GM18870 (cell line): ENCODE results near the gene FBXO7.

Experiments
- ATAC-seq: cut with Tn5 transposase; IDR thresholded peaks from one replicate; pipeline ENCODE4 v1.9.1; 2021; ENCODE audit warnings: moderate library complexity; ENCODE audit not compliant: unreplicated experiment

FBXO7 gene

DNA sequence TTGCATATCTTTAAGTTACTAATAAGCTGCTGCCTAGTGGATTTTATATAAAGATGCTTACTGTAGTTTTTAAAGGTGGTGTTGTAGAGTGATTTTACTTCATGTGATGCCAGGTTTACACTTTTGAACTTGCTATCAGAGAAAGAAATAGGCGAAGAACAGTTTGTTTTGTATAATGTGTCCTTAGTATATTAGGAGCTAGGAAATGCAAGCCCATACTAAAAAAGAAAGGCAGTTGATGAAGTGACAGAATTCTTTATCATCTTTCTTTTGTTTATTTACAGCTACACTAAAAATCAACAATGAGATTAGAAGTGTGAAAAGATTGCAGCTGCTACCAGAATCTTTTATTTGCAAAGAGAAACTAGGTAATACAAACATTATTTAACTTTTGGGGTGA is 12.8 kb downstream of the FBXO7 start:
- no peak for ATAC-seq

DNA sequence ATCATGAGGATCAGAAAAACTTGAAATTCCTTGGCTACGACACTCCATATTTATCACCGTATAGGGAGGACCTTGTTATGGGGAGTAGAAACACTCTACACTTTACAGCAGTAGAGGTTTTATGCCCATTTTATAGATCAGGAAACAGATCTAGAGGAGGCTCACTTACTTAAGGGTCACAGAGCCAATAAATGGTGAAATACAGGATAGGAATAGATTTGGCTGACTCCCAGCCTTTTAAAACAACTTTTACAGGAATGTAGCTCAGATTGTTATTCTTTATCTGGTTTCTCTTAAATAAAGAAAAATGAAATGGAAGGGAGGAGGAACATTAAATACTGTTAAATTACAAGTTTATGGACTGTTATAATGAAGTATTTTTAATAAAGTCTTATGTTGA is 14.8 kb downstream of the FBXO7 start:
- ATAC-seq = no peak

DNA sequence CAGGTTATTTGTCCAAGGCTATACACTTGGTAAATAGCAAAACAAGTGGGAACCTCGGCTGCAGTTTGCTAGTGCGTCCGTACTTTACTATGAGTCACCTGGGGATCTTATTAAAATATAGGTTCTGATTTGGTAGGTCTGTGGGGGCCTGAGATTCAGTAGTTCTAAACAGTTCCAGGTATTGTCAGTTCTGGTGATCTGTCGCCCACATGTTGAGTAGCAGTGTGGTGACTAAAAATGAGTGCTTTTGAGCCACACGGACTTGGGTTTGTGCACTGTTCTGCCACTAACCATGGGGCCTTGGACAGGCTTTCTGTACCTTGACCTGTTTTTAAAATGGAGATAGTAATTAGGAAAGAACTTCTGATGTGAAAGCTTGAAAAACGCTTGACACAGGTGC is 15.7 kb downstream of the FBXO7 start:
- no peak for ATAC-seq

DNA sequence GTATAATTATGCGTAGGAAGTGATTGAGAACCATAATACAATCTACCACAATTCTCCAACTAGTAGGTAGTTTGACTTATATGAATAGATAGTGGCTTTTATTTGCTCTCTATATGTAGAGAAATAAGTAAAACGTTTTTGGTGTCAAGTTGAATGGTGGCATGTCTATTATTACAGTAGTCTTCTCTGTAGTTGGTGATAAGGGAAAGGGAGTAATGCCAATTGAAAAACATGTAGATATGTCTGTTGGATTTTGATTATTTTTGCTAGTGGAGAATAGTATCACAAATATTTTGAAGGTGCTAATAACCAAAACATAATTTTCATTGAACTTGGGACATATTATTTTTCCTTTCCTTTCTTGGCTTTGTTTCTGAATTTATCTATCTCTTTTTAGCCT is 17.5 kb downstream of the FBXO7 start:
- no peak for ATAC-seq

DNA sequence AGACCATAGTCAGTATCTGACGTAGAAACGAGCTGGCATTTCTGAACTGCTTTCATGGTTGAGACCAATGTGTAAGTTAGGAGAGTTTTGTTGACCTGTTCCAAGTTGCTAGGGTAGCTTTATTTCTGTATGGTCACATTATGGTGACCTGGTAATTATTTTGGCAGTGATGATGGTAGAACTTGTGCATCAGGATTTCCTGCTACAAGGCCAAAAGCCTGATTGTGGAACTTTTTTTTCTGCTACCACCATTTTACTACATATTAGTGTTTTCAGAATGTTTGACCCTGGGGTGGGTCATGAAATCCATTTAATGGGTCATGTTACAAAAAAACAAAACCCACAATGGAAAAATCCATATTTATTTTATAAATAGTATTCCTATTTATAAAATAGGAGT is 18.9 kb downstream of the FBXO7 start:
- no peak for ATAC-seq

DNA sequence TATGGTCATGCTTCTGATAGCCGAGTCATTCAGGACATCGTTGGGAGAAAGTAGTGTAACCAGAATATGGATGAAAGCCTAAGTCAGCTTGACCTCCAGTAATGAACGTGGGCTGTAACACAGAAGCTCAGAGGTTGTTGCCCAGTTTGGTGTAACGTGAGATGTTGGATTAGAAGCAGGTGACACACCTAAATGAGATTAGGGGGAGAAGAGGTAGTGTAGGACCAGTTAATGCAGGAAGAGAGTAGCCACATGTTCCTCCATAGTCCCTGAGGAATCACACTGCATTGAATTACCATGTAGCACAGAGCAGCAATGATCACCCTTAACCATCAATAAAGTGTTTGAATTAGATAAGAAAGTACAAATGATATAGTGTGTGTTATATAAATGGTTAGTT is 20.4 kb downstream of the FBXO7 start:
- no peak for ATAC-seq

DNA sequence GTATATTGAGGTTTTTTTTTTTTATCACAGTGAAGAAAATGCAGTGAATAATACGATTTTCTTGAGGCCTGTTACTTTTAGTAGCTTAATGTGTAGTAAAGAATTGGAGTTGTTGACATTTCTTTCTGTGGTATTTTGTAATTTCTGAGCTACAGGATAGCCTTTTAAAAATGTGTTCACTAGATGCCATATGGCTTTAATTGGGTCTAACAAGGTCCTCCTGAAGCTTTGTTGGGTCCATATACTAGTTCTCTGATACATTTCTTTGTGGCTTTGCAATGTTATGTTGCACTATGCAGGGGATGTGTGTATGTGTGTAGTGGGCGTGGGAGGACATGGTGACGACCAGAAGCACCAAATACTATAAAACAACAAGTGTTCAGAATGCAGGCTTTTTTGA is 25.1 kb downstream of the FBXO7 start:
- no peak for ATAC-seq

DNA sequence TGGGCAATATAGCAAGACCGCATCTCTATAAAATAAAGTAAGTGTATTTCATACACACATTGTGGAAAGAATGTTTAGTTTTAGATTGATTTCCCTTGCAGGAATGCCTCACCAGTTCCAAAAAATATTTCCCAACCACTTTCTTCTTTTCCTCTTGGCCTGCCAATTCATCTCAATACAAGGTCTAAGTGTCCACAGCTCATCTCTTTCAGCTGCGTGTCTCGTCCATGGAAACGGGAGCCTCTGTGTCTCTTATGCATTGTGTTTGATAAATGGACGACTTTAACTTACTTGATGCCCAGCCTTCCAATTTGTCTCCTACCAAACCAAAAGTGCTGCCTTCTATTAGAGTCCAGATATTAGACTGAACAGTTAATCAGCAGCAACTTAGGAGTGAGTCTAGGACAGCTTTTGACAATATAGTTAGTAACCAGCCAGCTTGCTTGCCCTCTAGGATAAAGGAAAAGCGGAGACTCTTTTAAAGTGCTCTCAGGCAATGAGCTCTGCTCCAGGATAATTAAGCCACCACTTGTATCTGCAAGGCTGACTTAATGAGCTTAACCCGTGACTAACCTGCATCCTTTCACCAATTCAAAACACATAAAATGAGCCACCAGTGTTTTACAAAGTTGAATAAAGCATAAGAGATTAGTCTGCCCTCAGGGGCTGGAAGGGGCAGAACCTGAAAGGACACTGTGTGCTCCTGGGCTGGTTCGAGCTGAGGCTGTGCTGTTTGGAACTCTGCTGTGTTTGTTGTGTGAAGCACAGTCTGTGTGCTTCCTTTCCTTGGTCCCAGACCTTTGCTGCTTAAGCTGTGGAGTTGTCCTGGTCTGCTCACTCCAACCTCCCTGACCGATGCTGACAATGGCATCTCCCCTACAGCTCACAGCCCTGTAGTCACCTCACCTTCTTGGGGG is 27.5 kb downstream of the FBXO7 start:
- ATAC-seq = no peak

DNA sequence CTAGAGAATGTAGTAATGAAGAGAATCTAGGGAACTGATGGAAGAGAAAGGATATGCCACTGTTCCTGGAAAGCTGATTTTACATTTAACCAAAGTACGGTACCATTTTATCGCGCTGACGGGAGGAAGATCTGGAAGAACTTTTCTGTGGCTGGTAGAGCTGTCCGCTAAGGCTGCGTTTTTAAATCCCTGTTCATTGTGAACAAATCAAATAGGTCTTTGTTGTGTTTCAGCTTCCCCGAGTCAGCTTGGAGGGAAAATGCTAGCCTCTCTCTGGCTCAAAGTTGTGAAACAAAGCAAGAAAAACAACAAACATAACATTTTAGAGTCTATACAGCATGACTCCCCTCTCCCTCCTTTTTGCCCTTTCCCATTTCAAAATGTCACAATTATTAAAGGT is 34.4 kb downstream of the FBXO7 start:
- ATAC-seq = no peak

DNA sequence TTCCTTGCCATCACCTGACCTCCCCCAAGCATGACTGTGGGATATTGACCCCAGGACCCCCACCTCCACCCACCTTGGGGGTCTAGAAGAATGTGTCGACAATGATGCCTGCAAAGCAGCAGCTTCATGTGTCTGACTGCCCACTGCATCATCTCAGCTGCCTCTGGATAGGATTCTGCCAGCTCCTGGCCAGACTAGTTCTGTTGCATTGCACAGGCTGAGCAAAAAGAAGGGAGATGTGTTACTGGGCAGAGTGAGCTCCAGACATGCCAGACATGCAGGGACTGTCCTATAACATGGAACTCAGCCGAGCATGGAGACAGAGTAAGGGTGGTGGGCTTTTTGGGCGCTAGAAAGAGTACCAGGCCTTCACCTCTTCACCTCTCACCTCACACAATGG is 36.7 kb downstream of the FBXO7 start:
- ATAC-seq = no peak

DNA sequence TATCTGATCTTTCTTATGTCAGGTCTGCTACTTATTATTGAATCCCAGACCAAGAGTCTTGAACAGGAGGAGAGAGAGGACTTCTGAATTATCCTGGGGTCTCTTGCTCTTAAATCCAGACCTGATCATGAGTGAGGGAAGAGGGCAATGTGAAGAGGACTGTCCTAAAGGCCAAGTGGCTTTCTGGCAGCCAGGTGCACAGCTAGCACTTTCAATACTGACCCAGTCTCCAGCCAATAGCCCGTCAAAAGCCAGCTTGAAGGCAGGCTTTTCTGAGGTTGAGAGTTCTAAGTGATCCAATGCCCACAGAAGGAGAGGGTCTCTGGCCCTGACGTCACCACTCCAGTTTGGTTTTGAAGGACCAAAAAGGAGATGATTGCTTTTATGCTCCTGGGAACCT is 37.2 kb downstream of the FBXO7 start:
- no peak for ATAC-seq

DNA sequence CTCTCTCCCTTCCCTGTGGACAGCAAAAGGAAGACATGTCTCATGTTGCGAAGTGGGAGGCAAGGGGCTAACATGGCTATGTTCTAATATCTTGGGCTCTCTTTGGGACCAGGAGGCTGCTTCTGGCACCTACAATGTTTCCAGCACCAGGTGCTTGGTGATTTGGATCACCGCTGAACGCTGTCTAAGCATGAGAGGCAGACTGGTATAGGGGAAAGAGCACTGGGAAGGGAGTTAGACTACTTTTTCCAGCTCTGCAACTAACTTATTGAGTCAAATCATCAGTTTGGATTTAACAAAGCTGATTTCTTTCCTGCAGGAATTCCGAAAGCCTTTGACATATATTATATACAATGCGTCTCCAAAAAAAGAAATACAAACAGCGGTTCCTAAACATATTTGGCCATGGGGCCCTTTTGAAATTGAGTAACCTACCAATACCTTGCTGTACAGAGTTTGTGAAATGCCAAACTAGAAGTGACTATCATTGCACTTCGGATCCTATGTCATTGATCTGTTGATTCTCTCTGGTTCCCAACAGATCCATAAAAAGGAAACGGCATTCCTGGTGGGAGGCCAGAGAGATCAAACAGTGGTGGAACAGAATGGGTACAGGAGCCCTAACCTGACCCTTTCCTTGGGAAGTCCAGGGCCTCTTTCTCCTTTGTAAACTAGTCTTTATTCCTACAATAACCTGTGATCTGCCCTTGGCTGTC is 37.8 kb downstream of the FBXO7 start:
- no peak for ATAC-seq

DNA sequence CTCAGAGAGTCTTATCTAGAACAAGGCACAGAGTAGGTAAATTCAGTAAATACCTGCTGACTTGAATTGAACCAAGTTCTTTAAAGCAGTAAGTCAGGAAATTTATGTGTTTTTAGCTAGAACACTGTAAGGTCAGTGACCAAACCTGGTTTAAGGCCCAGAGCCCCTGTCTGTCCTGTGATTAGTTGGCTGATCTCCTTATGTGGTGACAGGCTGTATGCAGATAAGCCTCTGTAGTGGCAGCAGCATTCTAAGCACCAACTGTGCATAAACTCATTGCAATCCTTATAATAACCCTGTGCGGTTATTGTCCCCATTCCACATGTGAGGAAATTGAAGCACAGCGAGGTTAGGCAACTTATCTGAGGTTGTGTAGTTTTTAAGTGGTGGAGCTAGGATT is 40.5 kb downstream of the FBXO7 start:
- no peak for ATAC-seq

DNA sequence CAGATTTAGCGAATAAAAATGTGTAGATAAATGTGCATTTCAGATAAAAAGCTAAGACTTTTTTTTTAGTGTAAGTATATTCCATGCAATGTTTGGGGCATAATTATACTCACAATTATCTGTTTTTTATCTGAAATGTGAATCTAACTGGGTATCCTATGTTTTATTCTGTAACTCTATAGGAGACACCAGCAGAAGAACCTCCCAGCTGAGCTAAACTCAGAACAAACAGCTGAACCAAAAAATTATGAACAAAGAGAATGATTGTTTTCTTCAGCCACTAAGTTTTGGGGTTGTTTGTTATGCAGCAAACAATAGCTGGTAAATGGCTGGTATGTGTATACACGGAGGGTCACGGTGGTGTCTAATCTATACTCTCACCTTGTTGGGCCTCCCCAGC is 42.9 kb downstream of the FBXO7 start:
- ATAC-seq = no peak

DNA sequence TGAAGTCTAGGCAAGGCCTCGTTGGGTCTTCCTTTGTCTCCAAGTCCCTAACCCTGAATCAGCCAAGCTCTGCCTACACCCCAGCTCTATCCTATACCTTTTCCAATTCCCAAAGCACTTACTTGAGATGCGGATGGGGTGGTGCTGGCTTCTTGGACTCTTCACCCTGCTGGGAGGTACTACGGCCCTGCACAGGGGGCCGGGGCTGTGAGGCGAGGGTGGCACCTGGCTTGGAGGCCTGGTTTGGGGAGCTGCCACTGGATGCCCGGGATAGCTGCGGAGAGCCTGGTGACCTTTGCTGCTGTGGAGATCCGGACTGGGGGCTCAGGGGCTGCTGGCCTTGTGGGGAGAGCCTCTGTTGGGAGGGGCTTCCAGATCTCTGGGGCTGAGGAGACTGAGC is 43.3 kb downstream of the FBXO7 start:
- no peak for ATAC-seq

DNA sequence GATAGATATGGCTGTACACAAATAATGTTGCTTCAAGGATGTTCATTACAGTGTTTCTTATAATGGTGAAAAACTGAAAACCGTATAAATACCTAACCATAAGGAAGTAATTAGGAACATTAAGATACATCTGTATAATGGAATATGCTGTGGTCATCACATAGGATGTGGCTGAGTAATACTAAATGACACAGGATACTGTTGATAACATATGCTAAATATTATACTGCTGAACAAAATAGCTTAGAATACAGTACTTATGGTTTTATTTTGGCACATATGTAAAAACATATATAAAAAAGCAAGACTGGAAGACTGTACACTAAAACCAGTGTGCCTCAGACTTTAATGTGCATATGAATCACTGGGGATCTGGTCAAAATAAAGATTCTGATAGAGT is 43.8 kb downstream of the FBXO7 start:
- no peak for ATAC-seq

DNA sequence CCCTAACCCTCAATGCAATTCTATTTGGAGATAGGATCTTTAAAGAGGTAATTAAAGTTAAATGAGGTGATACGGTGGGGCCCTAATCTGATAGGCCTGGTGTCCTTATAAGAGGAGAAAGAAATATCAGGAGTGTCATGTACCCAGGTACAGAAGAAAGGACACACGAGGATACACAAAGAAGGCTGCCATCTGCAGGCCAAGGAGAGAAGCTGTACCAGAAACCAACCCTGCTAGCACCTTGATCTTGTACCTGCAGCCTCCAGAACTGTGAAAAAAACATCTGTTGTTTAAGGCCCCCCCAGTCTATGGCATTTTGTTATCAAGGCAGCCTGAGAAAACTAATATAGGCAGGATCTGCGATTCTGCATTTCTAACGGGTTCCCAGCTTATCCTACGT is 44.2 kb downstream of the FBXO7 start:
- ATAC-seq = no peak

DNA sequence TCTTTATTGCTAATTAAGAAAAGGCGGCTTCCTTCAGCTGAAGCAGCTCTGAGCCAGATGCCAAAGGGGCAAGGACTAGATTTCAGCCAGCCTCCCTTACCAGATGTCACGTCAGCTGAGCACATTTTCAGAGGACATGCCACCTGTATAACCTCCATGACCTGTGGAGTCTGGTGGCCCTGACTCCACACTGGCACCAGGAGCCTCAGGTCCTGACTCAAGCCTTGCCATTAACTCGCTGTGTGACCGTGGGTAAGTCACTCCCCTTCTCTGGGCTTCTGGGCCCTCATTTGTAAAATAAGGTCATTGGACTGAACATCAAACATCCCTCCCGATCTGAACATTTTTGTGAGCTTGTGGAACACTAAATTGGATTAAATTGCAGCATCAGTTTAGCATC is 46.0 kb downstream of the FBXO7 start:
- ATAC-seq = no peak

DNA sequence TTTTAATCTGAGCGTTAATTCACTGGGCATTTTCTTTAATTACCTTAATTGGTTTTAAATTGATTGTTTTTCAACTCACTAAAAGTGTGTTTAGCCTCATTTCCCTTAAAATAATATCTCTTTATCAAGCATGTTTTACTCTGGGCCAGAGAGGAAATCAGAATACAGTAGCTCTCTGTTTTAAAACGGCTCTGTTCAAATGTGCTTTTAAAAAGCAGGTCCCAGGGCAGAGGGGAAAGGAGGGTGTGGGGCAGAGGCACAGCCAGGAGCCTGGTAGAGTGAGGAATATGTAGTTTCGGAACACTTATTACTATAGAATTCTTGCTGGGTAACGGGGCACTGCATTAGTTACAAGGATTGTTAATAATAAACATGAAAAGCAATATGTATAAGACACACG is 47.6 kb downstream of the FBXO7 start:
- ATAC-seq = no peak

DNA sequence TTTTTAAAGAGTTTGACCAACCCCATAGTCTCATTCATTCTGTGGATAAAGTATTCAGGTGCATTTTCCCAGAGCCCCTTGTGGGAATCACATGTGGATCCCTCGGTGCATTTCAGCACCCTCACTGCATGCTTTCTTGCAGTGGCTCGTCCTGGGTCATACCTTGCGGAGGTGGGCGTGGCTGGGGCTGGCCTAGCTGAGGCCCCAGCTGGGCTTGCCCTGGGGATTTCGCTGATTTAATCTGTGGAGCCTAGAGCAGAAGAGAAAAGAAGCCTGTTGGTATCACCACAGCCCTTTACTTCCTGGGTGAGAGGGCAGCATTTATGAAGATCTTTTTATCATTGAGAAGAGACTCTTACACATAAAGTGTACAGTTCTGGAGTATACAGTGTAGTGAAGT is 53.1 kb downstream of the FBXO7 start:
- no peak for ATAC-seq

DNA sequence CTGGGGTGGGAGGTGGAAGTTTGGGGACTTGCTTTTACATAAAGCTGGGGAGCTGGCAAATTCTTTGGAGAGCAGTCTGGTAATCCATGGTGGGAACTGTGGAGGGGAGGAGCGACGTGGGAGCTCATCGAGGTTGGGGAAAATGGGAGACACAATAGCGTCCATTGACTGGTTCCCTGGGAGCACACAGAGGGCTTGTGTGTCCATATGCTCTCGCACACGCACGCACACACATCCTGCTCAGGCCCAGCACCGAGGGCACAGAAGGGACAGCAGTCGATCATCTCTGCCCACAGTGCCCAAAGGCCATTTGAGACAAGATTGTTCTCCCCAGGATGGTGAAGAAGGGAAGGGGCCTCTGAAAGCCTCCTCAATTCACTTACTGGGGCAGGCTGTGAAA is 53.7 kb downstream of the FBXO7 start:
- ATAC-seq = no peak
